ENCODE measurements around the gene HOPX. TPM values are rescaled to one million over a fixed set of nuclear protein-coding genes. Genes with fewer than 3 reads are reported as not detected.

The HOPX gene
- total RNA-seq, 1 donor from 2014 or later = 42.1 TPM

DNA sequence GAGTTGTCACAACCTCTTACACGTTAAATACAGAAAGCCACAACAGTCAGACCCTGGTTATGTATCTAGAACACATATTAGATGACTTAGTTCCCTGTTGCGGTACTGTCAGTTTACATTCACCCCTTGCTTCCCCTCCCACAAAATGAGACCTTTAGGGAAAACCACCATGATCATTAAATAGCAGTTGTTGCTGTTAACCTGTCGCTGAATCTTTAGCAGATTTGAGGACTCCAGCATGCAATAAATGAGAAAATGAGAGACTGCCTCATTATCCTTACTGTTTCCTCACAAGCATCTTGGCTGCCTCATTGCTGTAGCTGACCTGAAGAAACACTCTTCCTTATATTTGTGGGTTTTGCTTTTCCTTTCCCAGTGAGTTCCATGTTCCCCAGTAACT lies 77.8 kb downstream of the HOPX start:
- H3K36me3 Mint-ChIP-seq = no peaks in the 10 kb centered on the region
- peaks cover 7% of the 10 kb centered on the region for H3K9me3 Mint-ChIP-seq
- DNase-seq (ENCODE audit: extremely low spot score, unreplicated experiment) = no peak
- TF ChIP-seq CTCF (conservative IDR thresholded peaks at IDR 0.05) = no peak
- H3K4me3 Mint-ChIP-seq = no peak overlapping the region
- no peaks in the 10 kb centered on the region for H3K4me1 Mint-ChIP-seq (ENCODE audit: unreplicated experiment)
- H3K27ac Mint-ChIP-seq = no peak overlapping the region
- peaks cover 42% of the 10 kb centered on the region for H3K27me3 Mint-ChIP-seq

Other genes starting within 250 kb of the HOPX start
- gene PPAT, start 245.7 kb downstream of the HOPX start, total RNA-seq (ENCODE audit: low replicate concordance) = 20.6 and 37.8 TPM in 2 replicates
- 92.8 and 157 TPM in 2 replicates for gene PAICS, start 245.0 kb downstream of the HOPX start, total RNA-seq (ENCODE audit: low replicate concordance)
- 87.3 and 108 TPM in 2 replicates for gene SRP72, start 213.7 kb downstream of the HOPX start, total RNA-seq (ENCODE audit: low replicate concordance)
- gene ARL9, start 175.5 kb downstream of the HOPX start, total RNA-seq (ENCODE audit: low replicate concordance) = 0.74 and 1.1 TPM in 2 replicates
- 0.87 and 4.6 TPM in 2 replicates for gene SPINK2, start 140.4 kb upstream of the HOPX start, total RNA-seq (ENCODE audit: low replicate concordance)
- 48.5 and 66.2 TPM in 2 replicates for gene REST, start 226.6 kb upstream of the HOPX start, total RNA-seq (ENCODE audit: low replicate concordance)

All from type B pancreatic cell (in vitro differentiated cells).